Measurements from ENCODE around the gene TCN2.
"Not testable (repeated sequence)": the region's sequence is repeated elsewhere in the genome, so short reads cannot be mapped to it uniquely, and the experiment has no call there.

TCN2 gene

GRCh38 chr22:30643055-30643875 lies 36.3 kb downstream of the TCN2 start:
- no peak for DNase-seq (ENCODE audit: low read depth in 2 of 2)

DNA sequence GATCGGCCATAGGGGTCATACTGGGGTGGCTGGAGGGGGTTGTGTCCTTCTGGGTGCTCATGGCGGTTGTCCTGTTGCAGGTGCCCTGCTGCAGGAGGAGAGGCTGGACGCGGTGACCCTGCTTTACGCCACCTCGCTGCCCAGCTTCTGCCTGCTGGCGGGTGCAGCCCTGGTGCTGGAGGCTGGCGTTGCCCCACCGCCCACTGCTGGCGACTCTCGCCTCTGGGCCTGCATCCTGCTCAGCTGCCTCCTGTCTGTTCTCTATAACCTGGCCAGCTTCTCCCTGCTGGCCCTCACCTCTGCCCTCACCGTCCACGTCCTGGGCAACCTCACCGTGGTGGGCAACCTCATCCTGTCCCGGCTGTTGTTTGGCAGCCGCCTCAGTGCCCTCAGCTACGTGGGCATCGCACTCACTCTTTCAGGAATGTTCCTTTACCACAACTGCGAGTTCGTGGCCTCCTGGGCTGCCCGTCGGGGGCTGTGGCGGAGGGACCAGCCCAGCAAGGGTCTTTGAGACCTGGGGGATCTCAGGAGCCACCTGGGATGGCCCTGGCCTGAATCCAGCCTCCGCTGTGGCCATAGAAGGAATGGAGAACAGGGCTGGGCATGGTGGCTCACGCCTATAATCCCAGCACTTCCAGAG lies 39.7 kb downstream of the TCN2 start:
- no peak for DNase-seq (ENCODE audit: low read depth in 2 of 2)

GRCh38 chr22:30647536-30647935 lies 40.6 kb downstream of the TCN2 start:
- no peak for DNase-seq (ENCODE audit: low read depth in 2 of 2)

GRCh38 chr22:30648825-30649224 lies 41.9 kb downstream of the TCN2 start:
- no peak for DNase-seq (ENCODE audit: low read depth in 2 of 2)

DNA sequence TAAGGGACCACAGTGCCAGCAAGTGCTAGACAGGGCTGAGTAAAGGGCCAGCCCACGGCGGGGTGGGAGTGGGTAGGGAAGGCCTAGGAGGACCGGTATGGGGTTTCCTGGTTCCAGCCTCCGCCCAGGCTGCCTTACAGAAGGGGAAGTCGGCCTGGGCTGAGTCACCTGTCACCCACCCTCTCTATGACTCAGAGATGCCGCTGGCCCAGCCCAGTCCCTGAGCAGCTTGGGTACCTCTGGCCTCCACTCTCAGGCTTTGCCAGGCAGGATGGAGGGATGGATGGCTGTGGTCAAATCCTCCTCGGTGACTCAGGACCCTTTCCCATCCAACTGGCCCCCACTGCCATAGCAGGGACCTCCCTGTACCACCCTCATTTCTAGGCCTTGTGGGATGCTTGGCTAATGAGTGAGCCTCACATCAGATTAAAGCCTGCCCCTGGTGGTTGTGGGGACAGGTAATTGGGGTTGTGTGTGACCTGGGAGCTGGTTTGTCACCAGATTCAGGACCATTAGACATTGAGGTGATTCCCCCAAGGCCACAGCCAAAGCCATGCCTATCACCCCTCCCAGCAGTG lies 42.5 kb downstream of the TCN2 start:
- peak; percentile 87 for DNase-seq (ENCODE audit: low read depth in 2 of 2)

DNA sequence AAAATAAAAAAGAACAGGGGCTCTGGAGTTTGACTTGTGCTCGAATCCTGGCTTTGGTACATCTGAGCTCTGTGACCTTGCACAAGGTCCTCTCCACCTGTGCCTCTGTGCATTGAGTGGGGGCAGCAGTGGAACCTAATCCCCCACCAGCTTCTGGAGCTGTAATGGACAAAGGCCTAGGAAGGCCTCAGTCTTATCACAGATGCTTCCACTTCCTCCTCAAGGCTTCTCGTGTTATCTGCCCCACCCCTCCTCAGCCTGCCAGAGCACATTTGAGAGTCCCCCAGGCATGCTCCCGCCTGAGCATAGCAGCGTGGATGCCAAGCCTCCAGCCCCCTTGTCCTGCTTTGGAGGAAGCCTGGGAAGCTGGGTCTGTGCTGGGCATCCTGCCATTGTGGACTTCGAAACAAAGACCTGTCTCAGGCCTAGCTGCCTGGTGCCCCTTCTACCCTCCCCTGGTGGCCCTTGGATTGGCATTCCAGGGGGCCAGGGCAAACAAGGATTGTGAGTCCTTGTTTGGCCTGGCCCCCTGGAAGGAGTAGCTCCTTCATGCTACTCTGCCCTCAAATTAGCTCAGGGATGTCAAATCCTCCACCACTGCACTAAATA lies 43.6 kb downstream of the TCN2 start:
- DNase-seq (ENCODE audit: low read depth in 2 of 2), result no peak

- DNase-seq (ENCODE audit: low read depth in 2 of 2), result no peak
Measured at GRCh38 chr22:30652852-30653251, 45.9 kb downstream of the TCN2 start.

- no peak for DNase-seq (ENCODE audit: low read depth in 2 of 2)
Measured at GRCh38 chr22:30654361-30654760, 47.4 kb downstream of the TCN2 start.

- no peak for DNase-seq (ENCODE audit: low read depth in 2 of 2)
Measured at GRCh38 chr22:30655532-30655931, 48.6 kb downstream of the TCN2 start.

DNA sequence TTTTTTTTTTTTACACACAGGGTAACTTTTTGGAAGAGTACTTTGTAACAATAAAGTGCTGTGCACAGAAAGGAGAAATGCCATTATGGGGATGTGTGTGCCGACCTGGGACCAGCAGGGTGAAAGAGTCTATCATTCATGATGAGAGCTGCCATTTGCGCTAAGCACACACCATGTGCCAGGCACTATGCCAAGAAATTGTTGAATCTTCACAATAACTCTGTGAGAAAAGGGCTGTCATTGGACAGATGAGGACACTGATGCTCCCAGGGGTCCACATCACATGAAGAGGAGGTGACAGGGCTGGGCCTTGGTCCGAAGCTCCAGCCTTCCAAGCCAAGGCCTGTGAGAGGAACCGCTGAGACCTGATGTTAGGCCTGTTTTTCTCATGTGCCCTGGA lies 55.1 kb downstream of the TCN2 start:
- DNase-seq (ENCODE audit: low read depth in 2 of 2), result no peak

- no peak for DNase-seq (ENCODE audit: low read depth in 2 of 2)
Measured at GRCh38 chr22:30664798-30665197, 57.8 kb downstream of the TCN2 start.

GRCh38 chr22:30665266-30665665 lies 58.3 kb downstream of the TCN2 start:
- DNase-seq (ENCODE audit: low read depth in 2 of 2), result no peak

DNA sequence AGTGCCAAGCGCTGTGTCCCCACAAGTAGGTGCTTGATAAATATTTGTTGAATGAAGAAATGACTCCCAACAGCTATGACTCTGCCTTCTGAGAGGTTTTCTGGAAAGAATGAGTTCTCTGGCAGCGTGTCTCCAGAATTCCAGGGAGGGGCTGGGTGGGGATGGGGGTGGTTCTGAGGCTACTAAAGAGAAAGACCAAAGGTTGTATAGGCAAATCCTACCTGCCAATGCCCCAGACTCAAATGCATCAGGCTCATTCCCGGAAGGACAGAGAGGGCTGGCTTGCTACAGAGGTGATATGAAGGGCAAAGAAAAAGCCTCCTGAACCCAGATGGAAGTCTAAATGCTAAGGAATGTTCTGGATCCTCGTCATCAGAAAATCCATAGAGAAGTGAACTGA lies 58.8 kb downstream of the TCN2 start:
- DNase-seq (ENCODE audit: low read depth in 2 of 2), result no peak

GRCh38 chr22:30667107-30667493 lies 60.1 kb downstream of the TCN2 start:
- DNase-seq (ENCODE audit: low read depth in 2 of 2), result no peak

DNA sequence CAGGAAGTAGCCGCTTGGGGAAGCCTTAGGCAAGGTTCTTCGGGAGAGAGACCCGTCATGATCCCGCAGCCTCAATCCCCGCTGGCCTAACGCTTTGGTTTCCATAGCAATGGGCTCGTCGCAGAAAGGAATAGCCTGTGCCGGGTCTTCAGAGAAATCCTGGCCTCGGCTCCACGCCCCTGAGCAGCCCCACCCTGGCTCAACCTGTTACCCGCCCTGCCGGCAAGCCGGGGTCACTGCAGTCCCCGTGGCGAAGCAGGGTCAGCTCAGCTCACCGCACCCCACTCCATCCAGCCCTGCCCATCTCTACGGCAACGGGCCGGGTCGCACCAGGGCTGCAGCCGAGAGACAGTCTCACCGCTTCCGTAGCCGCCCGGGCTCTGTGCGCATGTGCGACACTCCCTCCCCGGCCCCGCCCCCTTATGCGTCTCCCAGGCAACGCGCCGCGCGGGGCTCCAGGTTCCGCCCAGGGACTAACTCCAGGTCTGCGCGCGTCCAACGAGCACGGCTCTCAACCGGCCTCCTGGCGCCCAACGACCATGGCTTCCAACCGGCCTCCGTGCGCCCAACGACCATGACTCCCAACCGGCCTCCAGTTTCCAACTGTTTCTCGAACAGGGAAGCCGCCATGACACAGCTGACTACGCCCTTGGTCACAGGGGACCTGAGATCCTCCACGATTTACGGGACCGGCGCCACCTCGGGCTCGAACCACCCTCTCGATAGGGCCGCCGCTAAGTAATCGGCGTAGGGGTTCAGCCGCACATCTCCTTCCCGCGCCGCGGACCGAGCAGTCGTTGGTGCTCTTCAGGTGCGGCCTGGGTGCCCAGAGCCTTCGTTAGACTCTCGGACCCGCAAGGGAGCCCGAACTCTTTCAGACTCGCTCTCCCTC lies 60.8 kb downstream of the TCN2 start, which contains the start of gene DUSP18:
DUSP18 (minus strand) TSS at position 382 of the 892 bp plus-strand sequence. CDS start 3,872 bp downstream, outside the sequence.
- peak; percentile 87 to 89 for DNase-seq (ENCODE audit: low read depth in 2 of 2)

DNA sequence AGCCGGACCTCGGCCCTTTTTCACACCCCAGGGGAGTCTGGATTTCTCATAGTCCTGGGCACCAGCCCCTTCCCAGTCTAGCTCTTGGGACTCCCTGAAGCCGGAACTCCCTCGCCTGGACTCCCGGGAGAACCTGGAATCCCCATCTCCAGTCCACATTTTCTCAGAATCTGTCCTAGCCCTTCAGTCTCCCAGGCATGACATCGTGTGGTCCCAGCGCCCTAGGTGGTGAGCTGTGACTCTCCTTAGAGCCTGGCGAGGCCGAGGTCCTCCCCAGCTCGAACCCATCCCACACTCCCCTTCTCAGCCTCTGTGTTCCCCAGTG lies 61.4 kb downstream of the TCN2 start:
- DNase-seq (ENCODE audit: low read depth in 2 of 2), result no peak

DNA sequence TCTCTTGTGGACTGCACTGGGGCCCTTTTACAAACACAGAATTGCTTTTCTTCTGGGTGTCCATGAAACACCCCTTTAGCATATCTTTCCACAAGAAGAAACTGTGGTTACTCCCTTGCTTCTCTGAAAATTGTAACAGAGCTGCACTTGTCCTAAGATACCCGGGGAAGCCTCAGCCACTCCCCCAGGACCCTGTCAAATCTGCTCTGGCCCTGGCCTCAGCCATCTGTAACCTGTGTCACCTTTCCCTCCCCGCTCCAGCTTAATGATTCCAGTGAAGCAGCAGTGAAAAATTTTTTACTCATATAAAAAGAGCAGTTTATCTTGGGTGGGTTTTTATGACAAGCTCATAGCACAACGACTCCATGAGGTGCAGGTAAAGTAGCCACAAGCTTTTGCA lies 64.1 kb downstream of the TCN2 start:
- DNase-seq (ENCODE audit: low read depth in 2 of 2), result no peak

DNA sequence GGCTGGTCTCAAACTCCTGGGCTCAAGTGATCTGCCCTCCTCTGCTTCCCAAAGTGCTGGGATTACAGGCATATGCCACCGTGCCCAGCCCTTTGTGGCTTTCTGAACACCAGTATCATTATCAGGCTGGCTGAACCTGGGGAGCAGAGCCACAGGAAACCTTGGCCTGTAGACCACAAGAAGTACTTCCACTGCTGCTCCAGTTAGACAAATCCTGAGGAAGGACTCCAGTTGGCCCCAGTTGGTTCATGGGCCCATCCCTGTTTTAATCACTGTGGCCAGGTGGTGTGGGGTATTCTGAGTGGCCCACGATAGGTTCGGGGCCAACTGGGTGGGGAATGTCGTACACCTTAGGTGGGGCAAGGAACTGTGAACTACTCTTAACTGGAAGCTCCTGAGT lies 66.2 kb downstream of the TCN2 start:
- no peak for DNase-seq (ENCODE audit: low read depth in 2 of 2)

DNA sequence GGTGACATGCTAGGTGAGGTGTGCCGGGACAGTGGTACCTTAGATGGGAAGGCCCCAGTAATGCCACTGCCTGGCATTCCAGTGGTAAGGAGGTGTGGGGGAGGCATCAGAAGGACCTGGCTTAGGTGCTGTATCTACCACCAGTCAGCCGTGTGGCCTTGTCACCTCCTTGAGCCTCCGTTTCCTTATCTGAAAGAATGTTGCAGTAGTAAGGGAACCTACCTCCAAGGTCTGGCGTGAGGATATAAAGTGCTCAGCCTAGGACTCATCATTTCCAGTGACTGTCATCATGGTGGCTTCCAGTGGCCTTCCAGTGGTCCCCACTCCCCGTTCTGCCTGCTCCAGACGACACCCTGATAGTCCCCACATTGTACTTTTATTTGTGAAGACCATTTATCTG lies 67.5 kb downstream of the TCN2 start:
- DNase-seq (ENCODE audit: low read depth in 2 of 2), result no peak

DNA sequence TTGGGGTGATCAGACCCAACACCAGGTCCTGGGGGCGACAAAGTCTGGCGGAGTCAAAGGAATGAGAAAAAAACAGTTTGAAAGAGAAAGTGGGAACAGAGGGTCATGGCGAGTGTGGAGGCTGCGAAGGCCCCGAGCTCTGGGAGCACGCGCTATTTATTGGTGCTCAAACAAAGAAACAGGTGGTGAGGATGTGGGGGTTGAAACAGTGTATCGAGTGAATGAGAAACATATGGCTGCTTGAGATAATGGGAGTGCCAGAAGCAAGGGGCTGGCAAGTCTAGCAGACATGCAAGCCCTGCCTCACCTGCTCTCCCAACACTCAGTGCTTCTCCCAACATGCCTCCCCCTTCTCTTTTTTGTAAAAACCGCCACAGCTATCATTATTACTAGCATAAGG lies 68.5 kb downstream of the TCN2 start:
- no peak for DNase-seq (ENCODE audit: low read depth in 2 of 2)

GRCh38 chr22:30676565-30676964 lies 69.6 kb downstream of the TCN2 start:
- DNase-seq (ENCODE audit: low read depth in 2 of 2), result not testable (repeated sequence)

Measured in stimulated activated CD8-positive, alpha-beta memory T cell treated with anti-CD3 and anti-CD28 coated beads, Interleukin-15, amount 100 ng/mL, for 48 hours (primary cell).